HCT116 (cell line): ENCODE measurements around the gene DTWD2. TPM values are rescaled to one million over a fixed set of nuclear protein-coding genes. Genes with fewer than 3 reads are reported as not detected.

Experiments used
- ATAC-seq: fragments of 200-7000 bp; cut with Tn5 transposase; 2 replicates; pipeline ENCODE4 v1.9.1; 2020; ENCODE audit warnings: mild to moderate bottlenecking, moderate library complexity
- BruUV-seq: library from RNA; stranded (reverse); fragments of 400-500 nt; replicated peaks from 2 replicates; lab custom pipeline; 2021; lab: Mats Ljungman, UMichigan
- CTCF ChIA-PET: fragments of 300-600 bp; sonication (Branson Sonifier 250); formaldehyde crosslinking; loops from one replicate; lab custom pipeline; 2021; ENCODE audit warnings: antibody characterized with exemption; lab: Charles Lee
- POLR2A ChIA-PET: fragments of 300-600, 350-600 bp; sonication (Branson Sonifier 250); formaldehyde crosslinking; loops from one replicate; lab custom pipeline; 2021; ENCODE audit warnings: antibody characterized with exemption; lab: Charles Lee
- RAD21 ChIA-PET, 2 experiments: fragments of 300-600 bp; sonication (Branson Sonifier 250); formaldehyde crosslinking; loops; one replicate each; lab custom pipeline; 2023; ENCODE audit warnings: low total read pairs in 2 of 2; ENCODE audit not compliant: uncharacterized antibody in 2 of 2, unreplicated experiment in 2 of 2, low non-redundant PET in 1 of 2; lab: Charles Lee
- DNase-seq: peaks from one replicate; pipeline ENCODE4 v3.0.0-alpha.2; 2010; ENCODE audit warnings: low read depth, low spot score
- H2AFZ ChIP-seq: fragments of 200-600 bp; shearing (Covaris generic), sonication (generic); 2 replicates; pipeline ENCODE4 v1.6.1; 2017; ENCODE audit warnings: low read depth, mixed run types, mixed read lengths, antibody characterized with exemption, low read length; ENCODE audit not compliant: poor library complexity, severe bottlenecking
- H3K27ac ChIP-seq: 2 replicates; pipeline ENCODE4 v1.5.1; 2012; ENCODE audit warnings: low read depth, low read length
- H3K27me3 ChIP-seq: fragments of 200-600 bp; sonication (generic); 2 replicates; pipeline ENCODE4 v1.6.1; 2016; ENCODE audit warnings: mixed run types, low read length, mixed read lengths; ENCODE audit not compliant: insufficient read depth
- H3K36me3 ChIP-seq, 2 experiments: fragments of 200-500 bp in 1 of 2; fragments of 200-600 bp in 1 of 2; sonication (Bioruptor generic) in 1 of 2; sonication (generic) in 1 of 2; 2 replicates each; pipeline versions ENCODE4 v1.5.1 to v1.6.1; 2014 to 2016; ENCODE audit warnings: low read length in 2 of 2, inconsistent platforms in 1 of 2, mixed read lengths in 1 of 2, mixed run types in 1 of 2; ENCODE audit not compliant: insufficient read depth in 2 of 2, control insufficient read depth in 1 of 2
- H3K4me1 ChIP-seq, 2 experiments: fragments of 200-600 bp in 1 of 2; sonication (generic) in 1 of 2; 2 replicates each; pipeline versions ENCODE4 v1.5.1 to v1.6.1; 2012 to 2017; ENCODE audit warnings: low read length in 2 of 2, inconsistent platforms in 1 of 2, mild to moderate bottlenecking in 1 of 2, mixed read lengths in 1 of 2, mixed run types in 1 of 2, moderate library complexity in 1 of 2; ENCODE audit not compliant: insufficient read depth in 2 of 2, control insufficient read depth in 1 of 2
- H3K4me2 ChIP-seq: fragments of 200-600 bp; sonication (generic); 2 replicates; pipeline ENCODE4 v1.6.1; 2017; ENCODE audit warnings: mixed run types, low read length, mixed read lengths
- H3K4me3 ChIP-seq, 2 experiments: fragments of 200-600 bp in 1 of 2; sonication (generic) in 1 of 2; replicated peaks in 1 of 2; 2 replicates each; pipeline ENCODE4 v1.5.1; 2011 to 2016; ENCODE audit warnings: low read length in 2 of 2, control low read depth in 1 of 2, low read depth in 1 of 2, mild to moderate bottlenecking in 1 of 2, mixed read lengths in 1 of 2, mixed run types in 1 of 2
- H3K79me2 ChIP-seq: fragments of 200-600 bp; sonication (generic); 2 replicates; pipeline ENCODE4 v1.6.1; 2017; ENCODE audit warnings: mild to moderate bottlenecking, mixed run types, low read length, moderate library complexity, mixed read lengths; ENCODE audit not compliant: insufficient read depth
- H3K9ac ChIP-seq: fragments of 200-600 bp; sonication (generic); 2 replicates; pipeline ENCODE4 v1.6.1; 2016; ENCODE audit warnings: low read length, mixed read lengths
- H3K9me2 ChIP-seq: fragments of 200-600 bp; sonication (generic), shearing (Covaris generic); 2 replicates; pipeline ENCODE4 v1.6.1; 2017; ENCODE audit warnings: mixed run types, mild to moderate bottlenecking, moderate library complexity; ENCODE audit not compliant: insufficient read depth
- H3K9me3 ChIP-seq, 2 experiments: fragments of 200-500 bp in 1 of 2; fragments of 200-600 bp in 1 of 2; sonication (Bioruptor generic) in 1 of 2; sonication (generic) in 1 of 2; 2 replicates each; pipeline ENCODE4 v1.6.1; 2014 to 2017; ENCODE audit warnings: low read length in 2 of 2, mixed read lengths in 2 of 2, inconsistent platforms in 1 of 2, low read depth in 1 of 2, mild to moderate bottlenecking in 1 of 2, mixed run types in 1 of 2, moderate library complexity in 1 of 2; ENCODE audit not compliant: control insufficient read depth in 1 of 2, insufficient read depth in 1 of 2
- H4K20me1 ChIP-seq: fragments of 200-600 bp; sonication (generic), shearing (Covaris generic); 2 replicates; pipeline ENCODE4 v1.6.1; 2017; ENCODE audit warnings: mixed run types, mild to moderate bottlenecking, moderate library complexity; ENCODE audit not compliant: insufficient read depth
- EGR1 ChIP-seq: IDR thresholded peaks from 2 replicates; pipeline ENCODE4 v1.6.1; 2012; ENCODE audit warnings: low read depth
- ELF1 ChIP-seq: IDR thresholded peaks from 2 replicates; pipeline ENCODE4 v1.6.1; 2012; ENCODE audit warnings: low read depth, borderline replicate concordance
- EZH2 ChIP-seq: fragments of 200-600 bp; sonication (generic); IDR thresholded peaks from 2 replicates; pipeline ENCODE4 v1.6.1; 2017; ENCODE audit warnings: antibody characterized with exemption, mixed run types
- MAX ChIP-seq: IDR thresholded peaks from 2 replicates; pipeline ENCODE4 v1.6.1; 2012
- POLR2A ChIP-seq: IDR thresholded peaks from 2 replicates; pipeline ENCODE4 v1.7.0; 2011; ENCODE audit warnings: borderline replicate concordance; ENCODE audit not compliant: insufficient read depth, insufficient read length; ENCODE audit errors: extremely low read depth
- POLR2AphosphoS5 ChIP-seq: IDR thresholded peaks from 2 replicates; pipeline ENCODE4 v1.6.1; 2011; ENCODE audit warnings: mild to moderate bottlenecking, low read depth, low read length, moderate library complexity
- RAD21 ChIP-seq: IDR thresholded peaks from 2 replicates; pipeline ENCODE4 v1.6.1; 2012; ENCODE audit warnings: low read depth, mild to moderate bottlenecking
- REST ChIP-seq: IDR thresholded peaks from 2 replicates; pipeline ENCODE4 v1.6.1; 2012; ENCODE audit warnings: low read depth
- SIN3A ChIP-seq: IDR thresholded peaks from 2 replicates; pipeline ENCODE4 v1.6.1; 2012; ENCODE audit warnings: low read depth
- SP1 ChIP-seq: IDR thresholded peaks from 2 replicates; pipeline ENCODE4 v1.6.1; 2012; ENCODE audit warnings: low read depth
- SRF ChIP-seq: IDR thresholded peaks from 2 replicates; pipeline ENCODE4 v1.6.1; 2012; ENCODE audit warnings: low read depth
- TCF7L2 ChIP-seq: IDR thresholded peaks from 2 replicates; pipeline ENCODE4 v1.7.0; 2011; ENCODE audit warnings: borderline replicate concordance, inconsistent platforms; ENCODE audit not compliant: insufficient read depth, insufficient read length; ENCODE audit errors: extremely low read depth
- YY1 ChIP-seq: IDR thresholded peaks from 2 replicates; pipeline ENCODE4 v1.6.1; 2011; ENCODE audit warnings: low read length, low read depth, moderate library complexity, mild to moderate bottlenecking; ENCODE audit not compliant: insufficient replicate concordance; ENCODE audit errors: extremely low read depth
- ZFX ChIP-seq: fragments of 450-650 bp; IDR thresholded peaks from 2 replicates; pipeline ENCODE4 v1.6.1; 2017
- intact Hi-C: fragments of 100-400 bp; cut with micrococcal nuclease; formaldehyde crosslinking; loops from 2 replicates; pipeline ENCODE4 v1.10.0; 2022
- total RNA-seq: library from RNA; stranded (reverse); gene quantifications from one replicate; pipeline ENCODE4 v1.2.1, GENCODE V29; 2021; ENCODE audit not compliant: unreplicated experiment
- TF ChIP-seq, protein P1 (sequence below): IDR thresholded peaks from 2 replicates; pipeline ENCODE4 v1.6.1; 2011; ENCODE audit warnings: mild to moderate bottlenecking, low read length, moderate library complexity; ENCODE audit not compliant: insufficient replicate concordance; ENCODE audit errors: extremely low read depth

The DTWD2 gene
- total RNA-seq, 1 experiment from 2014 or later = 5.2 TPM

DNA sequence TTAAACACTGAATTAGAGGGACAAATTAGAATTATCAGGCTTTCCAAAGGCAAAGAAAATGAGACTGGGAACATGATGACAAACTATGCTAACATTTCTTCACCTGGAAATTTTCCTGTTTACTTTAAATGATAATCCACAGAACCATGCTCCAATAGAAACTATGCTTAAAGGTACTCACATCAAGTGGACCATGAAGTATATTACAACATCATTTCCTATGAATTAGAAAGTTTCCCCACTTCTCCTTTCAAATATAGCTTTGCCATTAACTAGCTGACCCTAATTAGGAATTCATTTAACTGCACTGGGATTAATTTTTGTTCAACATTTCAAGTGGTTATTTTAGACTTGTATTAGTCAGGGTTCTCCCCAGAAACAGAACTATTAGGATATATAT is 81.4 kb downstream of the DTWD2 start:
- no peaks in the 10 kb centered on the region for H3K36me3 ChIP-seq
- H3K9me3 ChIP-seq = no peaks in the 10 kb centered on the region
- H2AFZ ChIP-seq = no peak overlapping the region
- H3K27me3 ChIP-seq = no peaks in the 10 kb centered on the region
- POLR2A ChIA-PET = no interaction called here
- no TSS peak for BruUV-seq
- no peaks in the 10 kb centered on the region for H3K4me1 ChIP-seq
- H3K9ac ChIP-seq = no peak overlapping the region
- TF ChIP-seq TCF7L2 (no peak), EGR1 (no peak), POLR2AphosphoS5 (no peak), SIN3A (no peak), POLR2A (no peak), YY1 (no peak), SRF (no peak), EZH2 (no peak), MAX (no peak), ZFX (no peak), SP1 (no peak), RAD21 (no peak), ELF1 (no peak), REST (no peak)
- TF ChIP-seq, protein P1, sequence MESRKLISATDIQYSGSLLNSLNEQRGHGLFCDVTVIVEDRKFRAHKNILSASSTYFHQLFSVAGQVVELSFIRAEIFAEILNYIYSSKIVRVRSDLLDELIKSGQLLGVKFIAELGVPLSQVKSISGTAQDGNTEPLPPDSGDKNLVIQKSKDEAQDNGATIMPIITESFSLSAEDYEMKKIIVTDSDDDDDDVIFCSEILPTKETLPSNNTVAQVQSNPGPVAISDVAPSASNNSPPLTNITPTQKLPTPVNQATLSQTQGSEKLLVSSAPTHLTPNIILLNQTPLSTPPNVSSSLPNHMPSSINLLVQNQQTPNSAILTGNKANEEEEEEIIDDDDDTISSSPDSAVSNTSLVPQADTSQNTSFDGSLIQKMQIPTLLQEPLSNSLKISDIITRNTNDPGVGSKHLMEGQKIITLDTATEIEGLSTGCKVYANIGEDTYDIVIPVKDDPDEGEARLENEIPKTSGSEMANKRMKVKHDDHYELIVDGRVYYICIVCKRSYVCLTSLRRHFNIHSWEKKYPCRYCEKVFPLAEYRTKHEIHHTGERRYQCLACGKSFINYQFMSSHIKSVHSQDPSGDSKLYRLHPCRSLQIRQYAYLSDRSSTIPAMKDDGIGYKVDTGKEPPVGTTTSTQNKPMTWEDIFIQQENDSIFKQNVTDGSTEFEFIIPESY = no peak
- no peak overlapping the region for H3K27ac ChIP-seq
- H4K20me1 ChIP-seq = no peaks in the 10 kb centered on the region
- ATAC-seq (no peak), DNase-seq (no peak)
- H3K79me2 ChIP-seq = no peaks in the 10 kb centered on the region
- intact Hi-C loops = no loop called here
- H3K9me2 ChIP-seq = no peaks in the 10 kb centered on the region; the same call in 1 of the 2 replicates
- no peak overlapping the region for H3K4me2 ChIP-seq
- no peak overlapping the region for H3K4me3 ChIP-seq
- CTCF ChIA-PET = no interaction called here
- RAD21 ChIA-PET = no interaction called here
